SU-DHL-6 (cell line): ENCODE results near the gene RPL35.

Experiments used
- H2AFZ ChIP-seq: fragments of 200-600 bp; sonication (generic); 2 replicates; pipeline ENCODE4 v1.6.1; 2014; ENCODE audit warnings: low read depth, mild to moderate bottlenecking, moderate library complexity, mixed read lengths, antibody characterized with exemption, low read length; ENCODE audit not compliant: severe bottlenecking
- H3F3A ChIP-seq: fragments of 200-600 bp; shearing (Covaris generic); 2 replicates; pipeline ENCODE4 v1.6.0; 2016; ENCODE audit warnings: antibody characterized with exemption, mild to moderate bottlenecking; ENCODE audit not compliant: insufficient read depth
- H3K27ac ChIP-seq: fragments of 200-600 bp; sonication (generic); 2 replicates; pipeline ENCODE4 v1.5.1; 2016; ENCODE audit warnings: low read depth, mild to moderate bottlenecking, low read length, moderate library complexity, mixed read lengths
- H3K27me3 ChIP-seq: fragments of 200-600 bp; sonication (generic), shearing (Covaris generic); 2 replicates; pipeline ENCODE4 v1.6.0; 2014; ENCODE audit warnings: mild to moderate bottlenecking, low read length
- H3K36me3 ChIP-seq: fragments of 200-600 bp; sonication (generic); 2 replicates; pipeline ENCODE4 v1.6.1; 2014; ENCODE audit warnings: mild to moderate bottlenecking, low read length, mixed read lengths
- H3K4me2 ChIP-seq: fragments of 300-600, 200-600 bp; shearing (Covaris generic), sonication (generic); 2 replicates; pipeline ENCODE4 v1.6.0; 2014; ENCODE audit warnings: low read length, low read depth, mild to moderate bottlenecking; ENCODE audit not compliant: poor library complexity, severe bottlenecking
- H3K4me3 ChIP-seq: fragments of 200-600 bp; sonication (generic); 2 replicates; pipeline ENCODE4 v1.5.1; 2014; ENCODE audit warnings: antibody characterized with exemption, low read length, mild to moderate bottlenecking, mixed read lengths; ENCODE audit not compliant: insufficient read depth, poor library complexity, severe bottlenecking
- H3K79me2 ChIP-seq: fragments of 200-600 bp; sonication (generic); 2 replicates; pipeline ENCODE4 v1.6.1; 2014; ENCODE audit warnings: mild to moderate bottlenecking, low read length, moderate library complexity; ENCODE audit not compliant: insufficient read depth
- H3K9ac ChIP-seq: fragments of 200-600 bp; sonication (generic); 2 replicates; pipeline ENCODE4 v1.7.0; 2014; ENCODE audit warnings: mild to moderate bottlenecking, low read length
- H3K9me2 ChIP-seq: fragments of 200-600 bp; sonication (generic); replicated peaks from 2 replicates; pipeline ENCODE4 v1.6.1; 2014; ENCODE audit warnings: low read length; ENCODE audit not compliant: insufficient read depth
- H3K9me3 ChIP-seq: fragments of 200-600 bp; sonication (generic); 2 replicates; pipeline ENCODE4 v1.6.1; 2014; ENCODE audit warnings: low read length, mixed read lengths; ENCODE audit not compliant: insufficient read depth
- H4K20me1 ChIP-seq: fragments of 200-600 bp; sonication (generic); 2 replicates; pipeline ENCODE4 v1.6.1; 2014; ENCODE audit warnings: low read depth, mild to moderate bottlenecking, antibody characterized with exemption, low read length, moderate library complexity, mixed read lengths
- CTCF ChIP-seq: fragments of 200-600 bp; sonication (generic); IDR thresholded peaks from one replicate; pipeline ENCODE4 v1.5.1; 2017; ENCODE audit warnings: antibody characterized with exemption, mild to moderate bottlenecking, low read length, moderate library complexity; ENCODE audit not compliant: insufficient read depth, poor library complexity, severe bottlenecking
- EZH2phosphoT487 ChIP-seq: fragments of 200-600 bp; sonication (generic), shearing (Covaris generic); conservative IDR thresholded peaks from 2 replicates; pipeline ENCODE4 v1.6.1; 2018; ENCODE audit warnings: mild to moderate bottlenecking, antibody characterized with exemption, low read length, moderate library complexity, mixed read lengths

The RPL35 gene

GRCh38 chr9:124887832-124888231, 26.1 kb upstream of the RPL35 start:
- Histone ChIP-seq H3K4me2 (no peak overlapping the region), H3K4me3 (no peak overlapping the region), H3K36me3 (no peaks in the 10 kb centered on the region; the same call in 1 of the 2 replicates), H2AFZ (no peak overlapping the region), H3F3A (no peaks in the 10 kb centered on the region), H4K20me1 (no peaks in the 10 kb centered on the region), H3K27me3 (no peaks in the 10 kb centered on the region), H3K9ac (no peak overlapping the region), H3K27ac (no peak overlapping the region), H3K9me2 (no peaks in the 10 kb centered on the region), H3K79me2 (no peaks in the 10 kb centered on the region), H3K9me3 (no peaks in the 10 kb centered on the region)
- no peak for TF ChIP-seq EZH2phosphoT487
- no peak for TF ChIP-seq CTCF

GRCh38 chr9:124886866-124887492, 25.2 kb upstream of the RPL35 start:
- Histone ChIP-seq H3K9ac (no peak overlapping the region), H3F3A (no peaks in the 10 kb centered on the region), H2AFZ (no peak overlapping the region), H3K9me2 (no peaks in the 10 kb centered on the region), H3K9me3 (no peaks in the 10 kb centered on the region), H3K4me3 (no peak overlapping the region), H4K20me1 (no peaks in the 10 kb centered on the region), H3K4me2 (no peak overlapping the region), H3K36me3 (no peaks in the 10 kb centered on the region), H3K27me3 (no peaks in the 10 kb centered on the region), H3K27ac (no peak overlapping the region), H3K79me2 (no peaks in the 10 kb centered on the region)
- TF ChIP-seq CTCF (no peak), EZH2phosphoT487 (no peak)

GRCh38 chr9:124886461-124886860, 24.7 kb upstream of the RPL35 start:
- Histone ChIP-seq H3K79me2 (no peaks in the 10 kb centered on the region), H3K36me3 (no peaks in the 10 kb centered on the region), H3K9me3 (no peaks in the 10 kb centered on the region), H3K9ac (no peak overlapping the region), H4K20me1 (no peaks in the 10 kb centered on the region), H3K4me3 (no peak overlapping the region), H3F3A (no peaks in the 10 kb centered on the region), H3K4me2 (no peak overlapping the region), H3K27ac (no peak overlapping the region), H2AFZ (no peak overlapping the region), H3K9me2 (no peaks in the 10 kb centered on the region), H3K27me3 (no peaks in the 10 kb centered on the region)
- TF ChIP-seq CTCF (no peak), EZH2phosphoT487 (no peak)
